SK-N-SH (cell line): ENCODE data around the gene CCT8L2. TPM values are rescaled to one million over a fixed set of nuclear protein-coding genes. Genes with fewer than 3 reads are reported as not detected.
"Not testable (repeated sequence)": the region's sequence is repeated elsewhere in the genome, so short reads cannot be mapped to it uniquely, and the experiment has no call there.

ENCODE experiments used
- CTCF ChIA-PET: fragments of 300-600, 350-600 bp; formaldehyde crosslinking; extraction: SDS; loops from one replicate; lab custom pipeline; 2021; lab: Yijun Ruan, JAX
- POLR2A ChIA-PET: fragments of 350-600 bp; sonication (Branson Sonifier 250); formaldehyde crosslinking; extraction: SDS; loops from one replicate; lab custom pipeline; 2020; ENCODE audit warnings: antibody characterized with exemption, inconsistent platforms; lab: Yijun Ruan, JAX
- DNase-seq: peaks from one replicate; pipeline ENCODE4 v3.0.0; 2012
- H2AFZ ChIP-seq: fragments of 200-600 bp; sonication (generic); 2 replicates; pipeline ENCODE4 v1.8.1; 2016; ENCODE audit warnings: antibody characterized with exemption, mild to moderate bottlenecking, low read depth
- H3F3A ChIP-seq: fragments of 200-600 bp; sonication (generic); replicated peaks from 2 replicates; pipeline ENCODE3; 2016; ENCODE audit warnings: antibody characterized with exemption, mild to moderate bottlenecking; ENCODE audit not compliant: insufficient read depth
- H3K27ac ChIP-seq, 2 experiments: fragments of 200-500 bp in 1 of 2; fragments of 200-600 bp in 1 of 2; sonication (Bioruptor generic) in 1 of 2; sonication (generic), shearing (Covaris generic) in 1 of 2; 2 replicates each; pipeline versions ENCODE4 v1.5.1 to v1.6.1; 2014 to 2016; ENCODE audit warnings: low read depth in 2 of 2, inconsistent platforms in 1 of 2, low read length in 1 of 2, mild to moderate bottlenecking in 1 of 2, mixed read lengths in 1 of 2
- H3K27me3 ChIP-seq: fragments of 200-600 bp; sonication (generic), shearing (Covaris generic); 2 replicates; pipeline ENCODE4 v1.6.1; 2016; ENCODE audit warnings: mixed run types; ENCODE audit not compliant: insufficient read depth
- H3K36me3 ChIP-seq, 2 experiments: fragments of 200-500 bp in 1 of 2; fragments of 200-600 bp in 1 of 2; sonication (Bioruptor generic) in 1 of 2; sonication (generic) in 1 of 2; replicated peaks in 1 of 2; 2 replicates each; pipeline versions ENCODE3 to v1.5.1; 2014 to 2016; ENCODE audit warnings: low read length in 1 of 2, mild to moderate bottlenecking in 1 of 2; ENCODE audit not compliant: insufficient read depth in 2 of 2, control insufficient read depth in 1 of 2
- H3K4me1 ChIP-seq, 2 experiments: fragments of 200-500 bp in 1 of 2; fragments of 200-600 bp in 1 of 2; sonication (Bioruptor generic) in 1 of 2; sonication (generic), shearing (Covaris generic) in 1 of 2; 2 replicates each; pipeline versions ENCODE4 v1.5.1 to v1.6.1; 2014 to 2016; ENCODE audit warnings: low read depth in 1 of 2, low read length in 1 of 2, mixed run types in 1 of 2; ENCODE audit not compliant: insufficient read depth in 2 of 2, control insufficient read depth in 1 of 2
- H3K4me2 ChIP-seq: fragments of 200-600 bp; sonication (generic), shearing (Covaris generic); 2 replicates; pipeline ENCODE4 v1.6.1; 2017; ENCODE audit warnings: mixed run types
- H3K4me3 ChIP-seq, 2 experiments: fragments of 200-500 bp in 1 of 2; fragments of 200-600 bp in 1 of 2; sonication (Bioruptor generic) in 1 of 2; sonication (generic), shearing (Covaris generic) in 1 of 2; 2 replicates each; pipeline versions ENCODE4 v1.5.1 to v1.8.1; 2014 to 2016; ENCODE audit warnings: low read depth in 2 of 2, inconsistent platforms in 1 of 2, low read length in 1 of 2, mild to moderate bottlenecking in 1 of 2, mixed read lengths in 1 of 2, moderate library complexity in 1 of 2
- H3K79me2 ChIP-seq: fragments of 200-600 bp; sonication (generic); 2 replicates; pipeline ENCODE4 v1.8.1; 2017; ENCODE audit warnings: mild to moderate bottlenecking; ENCODE audit not compliant: insufficient read depth
- H3K9ac ChIP-seq: fragments of 200-600 bp; sonication (generic); 2 replicates; pipeline ENCODE4 v1.6.1; 2017; ENCODE audit warnings: mixed run types
- H3K9me2 ChIP-seq: fragments of 200-600 bp; sonication (generic); 2 replicates; pipeline ENCODE4 v1.6.1; 2017; ENCODE audit warnings: mixed run types
- H3K9me3 ChIP-seq: fragments of 200-600 bp; sonication (generic); 2 replicates; pipeline ENCODE4 v1.6.1; 2017; ENCODE audit warnings: mixed run types, mild to moderate bottlenecking, moderate library complexity
- H4K20me1 ChIP-seq: fragments of 200-600 bp; sonication (generic); 2 replicates; pipeline ENCODE4 v1.6.1; 2017; ENCODE audit warnings: mild to moderate bottlenecking, mixed run types; ENCODE audit not compliant: insufficient read depth
- CHD2 ChIP-seq: fragments of 150-350 bp; IDR thresholded peaks from 2 replicates; pipeline ENCODE4 v1.6.1; 2018; ENCODE audit warnings: low read length; ENCODE audit not compliant: partially characterized antibody
- CTCF ChIP-seq: fragments of 200-600 bp; sonication (generic); IDR thresholded peaks from 2 replicates; pipeline ENCODE4 v1.6.1; 2017; ENCODE audit warnings: antibody characterized with exemption, mild to moderate bottlenecking, moderate library complexity
- ELF1 ChIP-seq: IDR thresholded peaks from 2 replicates; pipeline ENCODE4 v1.4.0; 2012
- EP300 ChIP-seq, 2 experiments: IDR thresholded peaks; 2 replicates each; pipeline versions ENCODE4 v1.4.0 to v1.6.1; 2012; ENCODE audit warnings: borderline replicate concordance in 1 of 2, low read depth in 1 of 2, low read length in 1 of 2
- EZH2phosphoT487 ChIP-seq: fragments of 200-600 bp; sonication (generic); IDR thresholded peaks from 2 replicates; pipeline ENCODE4 v1.6.1; 2017; ENCODE audit warnings: low read depth, mixed run types, mild to moderate bottlenecking, antibody characterized with exemption, moderate library complexity, borderline replicate concordance
- FOXM1 ChIP-seq: IDR thresholded peaks from 2 replicates; pipeline ENCODE4 v1.4.0; 2012; ENCODE audit warnings: low read depth, mild to moderate bottlenecking
- GATA2 ChIP-seq: sonication (generic); formaldehyde crosslinking; IDR thresholded peaks from 2 replicates; pipeline ENCODE4 v1.5.0; 2020; ENCODE audit warnings: mild to moderate bottlenecking, missing genetic modification reagents
- JUND ChIP-seq: IDR thresholded peaks from 2 replicates; pipeline ENCODE4 v1.4.0; 2012
- NRF1 ChIP-seq: IDR thresholded peaks from 2 replicates; pipeline ENCODE4 v1.6.1; 2012; ENCODE audit warnings: low read depth, mild to moderate bottlenecking, low read length
- PBX3 ChIP-seq: IDR thresholded peaks from 2 replicates; pipeline ENCODE4; 2012
- POLR2AphosphoS5 ChIP-seq: IDR thresholded peaks from 2 replicates; pipeline ENCODE4 v1.6.1; 2012; ENCODE audit warnings: low read depth, low read length
- RAD21 ChIP-seq: IDR thresholded peaks from 2 replicates; pipeline ENCODE4 v1.6.1; 2012; ENCODE audit warnings: mild to moderate bottlenecking, low read length
- RCOR1 ChIP-seq: fragments of 150-350 bp; IDR thresholded peaks from 2 replicates; pipeline ENCODE4 v1.6.1; 2017; ENCODE audit warnings: antibody characterized with exemption, low read length
- RXRA ChIP-seq: IDR thresholded peaks from 2 replicates; pipeline ENCODE4 v1.4.0; 2012; ENCODE audit warnings: low read depth, mild to moderate bottlenecking, borderline replicate concordance
- USF2 ChIP-seq: fragments of 150-350 bp; IDR thresholded peaks from 2 replicates; pipeline ENCODE4 v1.6.1; 2017; ENCODE audit warnings: antibody characterized with exemption, low read length, low read depth, borderline replicate concordance
- ZBTB33 ChIP-seq: IDR thresholded peaks from 2 replicates; pipeline ENCODE4 v1.4.0; 2012; ENCODE audit warnings: low read depth, borderline replicate concordance
- WGBS: methylation state at CpG from one replicate; pipeline ENCODE4 v1.1.6; 2017; ENCODE audit warnings: low lambda C conversion rate; 5-methylcytosine and 5-hydroxymethylcytosine counted together
- polyA plus RNA-seq, 3 experiments: library from polyadenylated mRNA; depleted of rRNA; stranded (reverse); fragments of >200 nt; gene quantifications; 2 replicates each; pipeline ENCODE4 v1.2.3, GENCODE V29; 2012

CCT8L2 gene
- polyA plus RNA-seq, 1 of the 3 experiments (the other 2 are of a cell fraction): not detected

GRCh38 chr22:16560651-16561050 is 32.0 kb downstream of the CCT8L2 start:
- H3K9me2 ChIP-seq, H2AFZ ChIP-seq, H3K4me2 ChIP-seq, H3K27me3 ChIP-seq, H3K9ac ChIP-seq, H3K9me3 ChIP-seq, CTCF ChIA-PET, H4K20me1 ChIP-seq, H3K4me1 ChIP-seq, POLR2A ChIA-PET, H3K36me3 ChIP-seq, H3F3A ChIP-seq, H3K4me3 ChIP-seq, DNase-seq, H3K79me2 ChIP-seq, H3K27ac ChIP-seq: not testable (repeated sequence)
- no CpG with 5 or more reads among the region's 5 CpGs for WGBS

- H3K27me3 ChIP-seq, H3K9ac ChIP-seq, H3K4me1 ChIP-seq, H3K9me3 ChIP-seq, H3K9me2 ChIP-seq, H2AFZ ChIP-seq, H3K79me2 ChIP-seq, H3F3A ChIP-seq, CTCF ChIA-PET, H3K36me3 ChIP-seq, DNase-seq, POLR2A ChIA-PET, H3K4me2 ChIP-seq, H3K4me3 ChIP-seq, H4K20me1 ChIP-seq, H3K27ac ChIP-seq: not testable (repeated sequence)
- WGBS: no CpG with 5 or more reads among the region's 1 CpG
Measured at GRCh38 chr22:16559996-16560395, 32.6 kb downstream of the CCT8L2 start.

- no peak overlapping the region for H2AFZ ChIP-seq
- H3K4me1 ChIP-seq: no peaks in the 10 kb centered on the region
- no peaks in the 10 kb centered on the region for H3K79me2 ChIP-seq
- no peaks in the 10 kb centered on the region for H3K36me3 ChIP-seq
- DNase-seq: no peak
- CTCF ChIA-PET: no interaction called here
- H3K27ac ChIP-seq: no peak overlapping the region
- H3K9ac ChIP-seq: no peak overlapping the region
- H3K4me2 ChIP-seq: no peak overlapping the region
- H3K9me2 ChIP-seq: no peaks in the 10 kb centered on the region
- H3K9me3 ChIP-seq: no peaks in the 10 kb centered on the region
- no peak overlapping the region for H3K4me3 ChIP-seq
- no peaks in the 10 kb centered on the region for H3F3A ChIP-seq
- H3K27me3 ChIP-seq: no peaks in the 10 kb centered on the region
- H4K20me1 ChIP-seq: no peaks in the 10 kb centered on the region
- POLR2A ChIA-PET: no interaction called here
- WGBS: no CpG with 5 or more reads among the region's 3 CpGs
- TF ChIP-seq EZH2phosphoT487: no peak
- no peak for TF ChIP-seq CHD2
- no peak for TF ChIP-seq RAD21
- no peak for TF ChIP-seq ELF1
- TF ChIP-seq NRF1: no peak
- TF ChIP-seq POLR2AphosphoS5: no peak
- TF ChIP-seq FOXM1: no peak
- no peak for TF ChIP-seq GATA2 (CRISPR knock-in tag)
- TF ChIP-seq RXRA: no peak
- TF ChIP-seq RCOR1: no peak
- no peak for TF ChIP-seq JUND
- no peak for TF ChIP-seq ZBTB33
- TF ChIP-seq PBX3: no peak
- no peak for TF ChIP-seq USF2
- no peak for TF ChIP-seq CTCF
- no peak for TF ChIP-seq EP300 (IDR thresholded peaks at IDR 0.05; ENCODE audit: borderline replicate concordance in 1 of 2, low read depth in 1 of 2, low read length in 1 of 2)
Measured at GRCh38 chr22:16559056-16559955, 33.3 kb downstream of the CCT8L2 start.
